Loucy (cell line): ENCODE measurements around the gene GZF1.

Source experiments
- EZH2phosphoT487 ChIP-seq: fragments of 200-600 bp; IDR thresholded peaks from 2 replicates; pipeline ENCODE4 v1.6.1; 2018; ENCODE audit warnings: antibody characterized with exemption, mild to moderate bottlenecking, moderate library complexity, borderline replicate concordance
- TF ChIP-seq, protein P1 (sequence below): fragments of 200-600 bp; sonication (generic); conservative IDR thresholded peaks from 2 replicates; pipeline ENCODE4 v1.5.1; 2014; ENCODE audit warnings: mild to moderate bottlenecking, antibody characterized with exemption, low read length

DNA sequence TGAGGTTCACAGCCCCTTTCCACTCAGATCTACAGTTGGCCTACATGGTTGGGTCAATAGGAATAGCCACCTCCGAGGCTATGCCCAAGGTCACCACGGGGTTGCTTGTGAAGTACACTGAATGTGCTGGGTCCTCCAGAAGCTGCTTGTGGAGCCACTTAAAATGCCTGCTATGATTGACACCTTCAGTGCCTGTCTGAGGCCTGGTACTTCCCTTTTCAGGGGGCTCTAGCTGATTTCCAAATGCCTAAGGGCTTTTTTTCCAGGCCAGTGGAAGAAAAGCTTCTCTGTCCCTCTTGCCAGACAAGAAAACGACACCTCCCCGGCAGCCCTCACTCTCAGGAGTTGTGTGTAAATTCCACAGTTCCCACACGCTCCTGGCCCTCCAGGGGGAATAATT, 17.6 kb upstream of the GZF1 start:
- TF ChIP-seq, protein P1, sequence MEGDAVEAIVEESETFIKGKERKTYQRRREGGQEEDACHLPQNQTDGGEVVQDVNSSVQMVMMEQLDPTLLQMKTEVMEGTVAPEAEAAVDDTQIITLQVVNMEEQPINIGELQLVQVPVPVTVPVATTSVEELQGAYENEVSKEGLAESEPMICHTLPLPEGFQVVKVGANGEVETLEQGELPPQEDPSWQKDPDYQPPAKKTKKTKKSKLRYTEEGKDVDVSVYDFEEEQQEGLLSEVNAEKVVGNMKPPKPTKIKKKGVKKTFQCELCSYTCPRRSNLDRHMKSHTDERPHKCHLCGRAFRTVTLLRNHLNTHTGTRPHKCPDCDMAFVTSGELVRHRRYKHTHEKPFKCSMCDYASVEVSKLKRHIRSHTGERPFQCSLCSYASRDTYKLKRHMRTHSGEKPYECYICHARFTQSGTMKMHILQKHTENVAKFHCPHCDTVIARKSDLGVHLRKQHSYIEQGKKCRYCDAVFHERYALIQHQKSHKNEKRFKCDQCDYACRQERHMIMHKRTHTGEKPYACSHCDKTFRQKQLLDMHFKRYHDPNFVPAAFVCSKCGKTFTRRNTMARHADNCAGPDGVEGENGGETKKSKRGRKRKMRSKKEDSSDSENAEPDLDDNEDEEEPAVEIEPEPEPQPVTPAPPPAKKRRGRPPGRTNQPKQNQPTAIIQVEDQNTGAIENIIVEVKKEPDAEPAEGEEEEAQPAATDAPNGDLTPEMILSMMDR, result no peak
- no peak for TF ChIP-seq EZH2phosphoT487
